Nucleus accumbens (tissue), 56 donors: ENCODE measurements around the gene PAEP.
"Not testable (repeated sequence)": the region's sequence is repeated elsewhere in the genome, so short reads cannot be mapped to it uniquely, and the experiment has no call there.

Experiments
- DNase-seq, 56 donors: peaks; one replicate each; lab custom pipeline; 2025; lab: John Stamatoyannopoulos, UW

PAEP gene

DNA sequence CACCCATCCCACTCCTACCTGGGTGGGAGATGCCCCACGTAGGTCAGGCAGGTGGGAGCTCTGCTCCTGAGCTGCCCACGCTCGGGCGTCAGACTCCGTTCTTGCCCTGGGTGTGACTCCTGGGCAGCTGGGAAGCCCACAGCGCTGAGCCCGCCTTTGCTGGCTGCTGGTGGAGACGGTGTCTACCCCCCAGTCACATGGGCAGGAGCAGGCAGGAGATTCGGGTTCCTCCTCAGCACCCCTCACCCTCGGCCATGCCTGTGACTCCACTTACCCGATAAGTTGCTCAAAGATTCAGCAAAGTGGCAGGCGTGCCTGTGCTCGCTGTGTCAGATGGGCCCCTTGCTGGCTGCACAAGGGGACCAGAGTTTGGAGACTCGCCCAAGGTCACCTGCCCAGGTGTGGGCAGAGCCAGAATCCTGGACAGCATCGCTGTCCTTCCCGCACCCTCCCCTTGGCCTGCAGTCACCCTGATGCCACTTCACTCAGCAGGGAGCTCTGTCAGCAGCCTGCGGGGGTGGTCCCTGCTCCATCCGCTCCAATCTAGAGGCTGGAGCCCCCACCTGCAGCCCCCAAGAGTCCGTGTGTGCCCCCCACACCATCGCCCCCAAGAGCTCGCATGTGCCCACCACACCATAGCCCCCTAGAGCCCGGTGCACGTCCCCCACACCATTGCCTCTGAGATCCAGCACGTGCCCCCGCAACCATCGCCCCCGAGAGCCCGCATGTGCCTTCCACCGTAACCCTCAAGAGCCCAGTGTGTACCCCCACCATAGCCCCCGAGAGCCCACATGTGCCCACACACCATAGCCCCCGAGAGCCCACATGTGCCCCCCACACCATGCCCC lies 36.1 kb upstream of the PAEP start:
- no peak for DNase-seq

DNA sequence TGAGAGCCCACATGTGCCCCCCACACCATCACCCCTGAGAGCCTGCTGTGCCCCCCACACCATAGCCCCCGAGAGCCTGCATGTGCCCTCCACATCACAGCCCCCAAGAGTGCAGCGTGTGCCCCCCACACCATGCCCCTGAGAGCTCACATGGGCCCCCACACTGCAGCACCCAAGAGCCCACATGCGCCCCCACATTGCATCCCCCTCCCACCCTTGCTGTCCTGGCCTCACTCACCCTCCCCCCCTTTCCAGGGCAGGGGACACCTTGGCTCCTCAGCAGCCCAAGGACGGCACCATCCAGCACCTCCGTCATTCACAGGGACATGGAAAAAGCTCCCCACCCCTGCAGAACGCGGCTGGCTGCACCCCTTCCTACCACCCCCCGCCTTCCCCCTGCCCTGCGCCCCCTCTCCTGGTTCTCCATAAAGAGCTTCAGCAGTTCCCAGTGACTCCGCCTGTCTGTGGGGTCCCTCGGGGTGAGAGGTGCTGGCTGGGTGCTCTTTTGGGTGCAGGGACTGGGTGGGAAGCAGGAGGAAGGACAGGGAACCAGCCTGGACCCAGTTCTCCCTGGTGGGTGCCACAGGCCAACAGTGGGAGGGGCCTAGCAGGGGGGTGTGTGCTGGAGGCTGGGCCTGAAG lies 35.3 kb upstream of the PAEP start:
- DNase-seq, result no peak

DNA sequence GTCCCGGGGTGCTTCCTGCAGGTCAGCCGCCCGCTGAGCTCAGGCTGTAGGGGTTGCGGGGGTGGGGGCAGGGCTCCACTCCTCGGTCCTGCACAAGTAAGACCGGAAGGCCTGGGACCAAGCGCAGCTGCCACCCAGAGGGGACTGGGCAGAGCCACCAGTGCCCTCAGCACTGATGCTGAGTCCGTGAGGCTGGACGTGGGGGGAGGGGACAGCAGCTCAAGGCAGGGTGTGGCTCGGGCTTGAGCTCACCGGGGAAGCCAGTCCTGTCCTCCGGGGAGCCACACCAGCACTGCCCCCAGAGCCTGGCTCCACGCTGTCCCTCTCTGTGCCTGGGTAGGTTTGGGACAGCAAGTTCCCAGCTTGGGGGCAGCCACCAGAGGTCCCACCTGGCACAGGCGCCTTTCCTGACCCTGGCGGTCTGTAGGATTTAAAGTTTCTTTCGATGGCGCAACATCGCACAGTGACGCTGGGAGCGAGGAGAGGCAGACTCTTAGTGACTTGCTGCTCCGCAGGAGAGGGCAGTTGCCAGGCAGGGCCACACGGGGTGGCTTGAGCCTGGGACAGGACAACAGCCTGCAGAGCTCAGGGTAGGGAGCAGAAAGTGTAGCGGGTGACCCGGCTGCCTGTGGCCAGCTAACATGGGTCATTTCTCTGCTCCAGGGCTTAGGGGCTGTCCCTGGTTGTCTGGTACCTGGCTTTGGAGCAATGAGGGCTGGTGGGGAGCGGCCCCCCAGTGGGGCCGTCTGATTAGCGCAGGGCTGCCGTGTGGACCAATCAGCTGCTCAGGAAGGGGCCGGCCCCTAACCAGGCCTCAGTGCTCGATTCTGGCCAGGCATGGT lies 34.6 kb upstream of the PAEP start:
- DNase-seq, result no peak

DNA sequence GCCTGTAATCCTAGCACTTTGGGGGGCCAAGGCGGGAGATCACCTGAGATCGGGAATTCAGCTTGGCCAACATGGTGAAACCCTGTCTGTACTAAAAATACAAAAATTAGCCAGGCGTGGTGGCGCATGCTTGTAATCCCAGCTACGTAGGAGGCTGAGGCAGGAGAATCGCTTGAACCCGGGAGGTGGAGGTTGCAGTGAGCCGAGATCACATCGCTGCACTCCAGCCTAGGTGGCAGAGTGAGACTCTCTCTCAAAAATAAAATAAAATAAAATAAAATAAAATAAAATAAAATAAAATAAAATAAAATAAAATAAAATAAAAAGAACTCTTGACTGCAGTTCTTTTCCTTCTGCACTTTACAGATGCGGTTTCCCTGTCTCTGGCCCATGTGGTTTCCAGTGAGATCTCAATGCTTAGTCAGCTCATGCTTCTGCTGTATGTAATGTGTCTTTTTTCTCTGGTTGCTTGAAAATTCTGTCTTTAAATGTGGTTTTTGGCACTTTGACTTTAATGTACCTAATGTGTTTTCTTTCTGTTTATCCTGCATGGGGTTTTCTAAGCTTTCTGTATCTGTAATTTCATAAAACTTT lies 32.6 kb upstream of the PAEP start:
- not testable (repeated sequence) for DNase-seq

DNA sequence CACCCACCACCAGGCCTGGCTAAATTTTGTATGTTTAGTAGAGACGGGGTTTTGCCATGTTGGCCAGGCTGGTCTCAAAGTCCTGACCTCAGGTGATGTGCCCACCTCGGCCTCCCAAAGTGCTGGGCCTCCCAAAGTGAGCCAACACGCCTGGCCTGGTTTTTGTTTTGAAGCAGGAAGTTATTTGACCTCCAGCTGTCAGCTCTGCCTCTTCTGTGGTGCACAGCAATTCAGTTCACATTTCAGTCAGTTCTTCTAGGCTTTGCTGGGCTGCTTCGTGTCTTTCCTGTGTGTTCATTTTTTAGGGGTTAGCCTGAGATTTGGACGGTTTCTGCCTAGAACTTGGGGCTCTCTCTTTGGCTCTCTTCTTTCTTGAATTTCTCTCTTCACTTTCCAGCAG lies 31.4 kb upstream of the PAEP start:
- DNase-seq, result no peak

DNA sequence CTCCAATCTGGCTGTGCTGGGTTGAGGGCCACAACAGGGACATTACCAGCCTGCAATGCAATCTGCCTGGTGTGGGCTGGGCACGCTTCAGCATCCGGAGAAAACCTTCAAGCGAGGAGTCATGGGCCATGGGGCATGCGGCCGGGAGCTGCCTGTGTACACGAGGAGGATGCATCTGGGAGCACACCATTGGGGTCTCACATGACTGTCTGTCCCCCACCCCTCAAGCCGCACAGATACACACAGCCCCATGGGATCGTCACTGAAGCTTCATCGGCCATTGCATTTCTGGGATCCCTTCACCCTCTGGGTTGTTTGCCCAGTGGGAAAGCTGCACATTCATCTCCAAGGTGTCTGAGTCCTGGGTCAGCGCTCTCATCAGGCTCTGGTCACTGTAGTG lies 30.5 kb upstream of the PAEP start:
- no peak for DNase-seq

DNA sequence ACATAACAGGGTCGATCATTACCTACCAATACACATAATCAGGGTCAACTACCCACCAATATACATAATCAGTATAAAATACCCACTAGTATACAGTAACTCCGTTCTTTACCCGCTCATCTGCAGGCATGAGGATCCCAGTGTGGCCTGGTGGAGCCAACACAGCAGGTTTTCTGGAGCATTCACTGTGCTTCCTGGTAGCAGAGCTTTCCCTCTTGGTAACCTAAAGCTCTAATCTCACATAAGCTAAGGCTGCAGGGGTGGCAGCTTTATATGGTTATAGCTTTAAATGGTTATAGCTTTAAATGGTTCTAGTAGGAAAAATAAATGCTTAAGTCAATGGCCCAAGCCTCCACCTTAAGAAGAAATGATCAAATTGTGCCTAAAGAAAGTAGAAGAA lies 28.4 kb upstream of the PAEP start:
- no peak for DNase-seq

DNA sequence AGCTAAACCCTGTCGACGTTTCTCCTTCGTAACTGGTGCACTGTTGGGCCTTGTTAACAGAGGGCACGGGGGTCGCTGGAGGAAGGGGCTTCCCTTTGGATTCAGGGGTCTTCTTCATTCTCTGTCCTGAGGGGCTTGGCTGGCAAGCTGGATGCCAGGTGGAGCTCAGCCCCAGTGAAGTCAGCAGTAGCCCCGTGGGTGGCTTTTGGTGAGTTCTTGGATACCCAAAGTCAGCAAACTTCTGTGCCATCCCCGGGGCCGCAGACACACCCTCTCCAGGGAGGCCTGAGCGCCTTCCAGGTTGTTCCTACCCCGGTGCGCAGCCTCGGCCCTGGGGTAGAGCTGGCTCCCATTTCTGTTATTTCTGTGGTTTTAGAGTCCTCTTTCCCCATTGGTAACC lies 27.9 kb upstream of the PAEP start:
- DNase-seq, result no peak

DNA sequence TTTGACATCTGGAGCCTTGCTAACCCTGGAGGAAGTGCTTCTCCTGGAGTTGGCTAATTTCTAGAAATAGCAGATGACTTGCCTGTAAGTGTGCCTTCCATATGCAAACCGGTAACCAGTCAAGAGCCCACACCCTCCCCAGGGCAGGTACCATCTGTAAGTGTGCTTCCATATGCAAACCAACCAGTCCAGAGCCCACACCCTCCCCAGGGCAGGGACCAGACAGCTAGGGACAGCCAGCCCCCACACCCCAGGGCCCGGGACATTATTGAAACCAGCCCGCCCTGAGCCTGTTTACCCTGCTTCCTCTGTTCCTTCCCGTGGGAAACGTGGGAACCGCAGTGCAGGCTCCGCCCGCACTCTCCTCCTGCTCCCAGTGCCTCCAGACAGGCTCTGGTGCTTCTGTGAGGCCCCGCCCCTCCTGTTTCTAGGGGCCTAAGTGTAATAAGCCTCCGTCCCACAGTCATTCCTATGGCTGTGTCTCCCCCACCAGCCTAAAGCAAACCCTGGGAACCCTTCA lies 27.3 kb upstream of the PAEP start:
- not testable (repeated sequence) for DNase-seq

DNA sequence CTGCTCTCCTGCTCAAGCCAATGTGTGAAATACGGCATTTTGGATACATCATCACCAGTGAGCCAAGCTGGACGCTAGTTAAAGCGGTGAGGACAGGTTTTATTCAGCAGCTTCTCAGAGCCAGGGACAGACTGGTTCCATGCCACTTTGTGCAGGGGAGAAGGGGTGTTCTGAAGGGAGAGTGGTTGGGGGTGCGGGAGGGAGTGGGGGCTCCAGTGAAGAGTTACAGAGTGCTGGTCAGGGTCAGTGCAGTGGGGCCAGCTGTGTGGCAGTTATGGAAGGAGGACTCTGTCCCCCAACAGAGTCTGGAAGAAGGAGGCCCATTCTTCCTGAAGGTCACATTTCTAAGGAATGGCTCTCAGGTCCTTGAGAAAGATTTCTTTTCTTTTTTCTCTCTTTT lies 26.7 kb upstream of the PAEP start:
- not testable (repeated sequence) for DNase-seq

DNA sequence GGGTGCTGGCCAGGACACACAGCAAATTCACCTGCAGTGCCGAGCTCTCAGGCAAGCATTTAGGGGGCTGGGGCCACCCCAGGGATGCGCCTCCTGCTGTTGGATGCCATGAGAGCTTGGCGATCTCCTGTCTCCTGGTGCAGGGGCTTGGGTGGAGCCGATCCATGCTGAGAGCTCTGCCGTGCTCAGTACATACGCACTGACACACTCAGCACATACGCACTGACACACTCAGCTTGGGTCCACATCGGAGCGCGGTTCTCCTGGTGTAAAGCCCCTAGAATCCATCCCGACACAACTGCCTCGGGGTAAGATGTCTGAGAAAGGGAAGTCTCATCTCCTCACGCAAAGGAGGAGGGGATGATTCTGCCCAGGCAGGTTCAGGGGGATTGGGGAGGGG lies 25.9 kb upstream of the PAEP start:
- DNase-seq, result not testable (repeated sequence)

DNA sequence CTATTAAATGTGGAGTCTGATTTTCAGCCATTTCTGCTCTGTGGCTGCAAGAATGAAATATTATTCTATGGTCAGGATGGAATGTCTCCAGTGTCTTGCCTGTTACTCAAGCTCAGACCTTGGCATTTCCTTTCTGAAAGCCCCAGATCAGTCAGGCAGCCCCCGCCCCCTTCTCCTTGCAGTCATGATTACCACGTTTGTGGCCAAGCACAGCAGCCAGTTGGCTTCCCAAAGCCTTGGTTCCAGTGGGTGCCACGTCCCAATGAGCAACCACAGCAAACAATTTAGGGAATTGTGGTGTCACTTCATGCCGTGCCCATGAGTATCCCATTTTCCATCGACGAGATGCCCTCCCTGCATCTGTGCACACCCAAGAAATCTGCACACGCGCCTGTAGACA lies 25.3 kb upstream of the PAEP start:
- no peak for DNase-seq

DNA sequence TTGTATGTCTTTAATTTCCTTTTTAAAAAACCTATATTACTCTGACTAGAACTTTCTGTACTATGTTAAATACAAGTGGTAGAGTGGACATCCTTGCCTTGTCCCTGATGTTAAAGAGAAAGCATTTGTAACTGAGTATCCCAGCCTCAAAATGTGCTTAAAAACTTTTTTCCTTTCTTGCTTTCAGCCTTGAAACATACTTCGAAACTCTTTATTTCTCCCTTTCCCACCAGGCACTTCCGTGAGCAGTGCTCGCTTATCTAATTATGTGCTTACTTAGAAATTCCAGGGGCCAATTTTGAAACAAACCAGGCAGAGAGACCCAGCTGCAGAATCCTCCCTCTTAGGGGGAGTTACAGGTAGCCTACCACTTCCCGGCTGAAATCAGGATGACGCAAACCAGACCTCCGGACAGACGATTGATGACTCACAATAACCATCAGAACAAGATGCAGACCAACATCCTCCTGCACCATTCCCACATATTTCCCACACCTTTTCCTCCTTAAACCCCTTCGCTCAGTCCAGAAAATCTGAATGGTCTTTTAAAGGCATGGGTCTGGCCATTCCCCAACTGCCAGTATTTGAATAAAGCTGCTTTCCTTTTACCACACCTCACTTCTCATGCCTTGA lies 18.2 kb upstream of the PAEP start:
- DNase-seq, result not testable (repeated sequence)

DNA sequence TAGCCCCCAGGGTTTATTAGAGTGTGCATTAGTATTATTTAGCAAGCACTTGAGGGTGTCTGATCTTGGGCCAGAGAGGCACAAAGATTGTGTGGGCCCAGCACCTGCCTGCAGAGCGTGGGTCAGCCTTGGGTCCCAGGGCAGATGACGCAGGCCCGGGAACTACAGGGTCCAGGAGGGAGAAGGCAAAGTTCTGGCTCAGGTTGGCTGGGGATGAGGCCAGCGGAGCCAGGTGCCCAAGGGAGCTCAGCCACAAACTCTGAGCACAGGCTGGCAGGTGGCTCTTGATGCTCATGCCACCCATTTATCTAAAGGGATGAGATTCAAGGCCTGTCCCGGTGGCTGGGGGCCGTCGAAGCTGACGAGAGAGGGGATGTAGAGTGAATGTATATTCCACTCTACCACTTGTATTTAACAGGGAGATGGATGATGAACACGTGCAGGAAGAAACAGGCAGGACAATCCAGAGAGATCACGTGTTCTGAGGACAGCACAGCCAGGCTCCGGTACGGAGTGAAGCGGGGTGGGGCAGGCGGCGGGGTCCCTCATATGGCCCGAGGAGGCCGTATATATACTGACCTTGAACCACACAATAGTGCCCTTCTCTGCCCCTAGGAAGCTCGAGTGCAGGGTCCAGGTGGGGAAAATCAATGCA lies 16.4 kb upstream of the PAEP start:
- no peak for DNase-seq

DNA sequence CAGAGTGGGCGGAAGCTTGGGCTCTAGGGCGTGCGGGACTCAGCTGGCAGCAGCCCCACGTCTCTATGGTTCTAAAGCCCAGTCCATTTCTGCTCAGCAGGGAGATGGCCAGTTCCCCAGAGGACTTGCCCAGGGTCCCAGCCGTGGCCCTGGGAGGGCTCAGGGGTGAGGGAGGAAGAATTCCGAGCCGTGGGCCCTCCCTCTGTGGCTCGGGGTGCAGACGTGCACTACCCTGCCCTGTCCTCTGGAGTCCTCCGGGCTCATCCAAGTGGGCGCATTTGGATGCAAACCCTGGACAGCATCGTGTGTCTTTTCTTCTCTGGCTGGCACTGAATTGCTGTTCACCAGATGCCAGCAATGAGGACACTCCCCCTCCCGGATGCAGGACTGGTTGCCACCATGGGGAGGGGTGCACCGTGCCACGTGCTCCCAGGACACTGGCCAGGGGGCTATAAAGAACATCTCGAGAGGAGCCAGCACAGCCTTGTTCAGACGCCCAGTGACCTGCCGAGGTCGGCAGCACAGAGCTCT lies 15.8 kb upstream of the PAEP start, which contains the start of gene OBP2A:
Gene OBP2A, plus strand, starts transcription at position 481 of the 531 bp plus-strand sequence. CDS start 55 bp downstream, outside the sequence.
- DNase-seq, result not testable (repeated sequence)

DNA sequence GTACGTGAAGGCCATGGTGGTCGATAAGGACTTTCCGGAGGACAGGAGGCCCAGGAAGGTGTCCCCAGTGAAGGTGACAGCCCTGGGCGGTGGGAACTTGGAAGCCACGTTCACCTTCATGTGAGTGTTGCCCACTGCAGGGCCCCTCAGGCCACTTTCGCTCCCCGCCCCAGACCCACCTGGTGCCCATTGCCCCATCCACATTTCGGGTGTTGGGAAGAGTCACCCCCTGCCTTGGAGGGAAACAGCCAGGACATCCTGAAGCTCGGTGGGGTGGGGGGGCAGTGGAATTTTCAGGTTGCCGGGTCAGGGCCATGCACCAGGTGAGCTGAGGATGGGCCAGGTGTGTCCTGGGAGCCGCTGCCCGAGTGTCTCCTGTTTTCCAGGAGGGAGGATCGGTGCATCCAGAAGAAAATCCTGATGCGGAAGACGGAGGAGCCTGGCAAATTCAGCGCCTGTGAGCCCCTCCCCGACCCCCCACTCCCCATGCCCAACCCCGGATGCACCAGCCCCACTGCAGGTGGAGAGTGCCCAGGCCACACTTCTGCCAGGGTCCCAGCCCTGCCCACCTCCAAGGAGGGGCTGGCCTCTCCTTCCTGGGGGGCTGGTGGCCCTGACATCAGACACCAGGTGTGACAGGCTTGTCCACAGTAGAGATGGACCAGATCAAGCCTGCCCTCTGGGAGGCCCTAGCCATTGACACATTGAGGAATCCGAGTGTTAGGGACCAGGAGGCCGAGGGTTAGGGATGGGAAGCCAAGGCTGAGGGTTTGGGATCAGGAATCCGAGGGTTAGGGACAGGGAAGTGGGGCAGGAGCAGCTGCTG lies 14.6 kb upstream of the PAEP start:
- DNase-seq, result not testable (repeated sequence)

DNA sequence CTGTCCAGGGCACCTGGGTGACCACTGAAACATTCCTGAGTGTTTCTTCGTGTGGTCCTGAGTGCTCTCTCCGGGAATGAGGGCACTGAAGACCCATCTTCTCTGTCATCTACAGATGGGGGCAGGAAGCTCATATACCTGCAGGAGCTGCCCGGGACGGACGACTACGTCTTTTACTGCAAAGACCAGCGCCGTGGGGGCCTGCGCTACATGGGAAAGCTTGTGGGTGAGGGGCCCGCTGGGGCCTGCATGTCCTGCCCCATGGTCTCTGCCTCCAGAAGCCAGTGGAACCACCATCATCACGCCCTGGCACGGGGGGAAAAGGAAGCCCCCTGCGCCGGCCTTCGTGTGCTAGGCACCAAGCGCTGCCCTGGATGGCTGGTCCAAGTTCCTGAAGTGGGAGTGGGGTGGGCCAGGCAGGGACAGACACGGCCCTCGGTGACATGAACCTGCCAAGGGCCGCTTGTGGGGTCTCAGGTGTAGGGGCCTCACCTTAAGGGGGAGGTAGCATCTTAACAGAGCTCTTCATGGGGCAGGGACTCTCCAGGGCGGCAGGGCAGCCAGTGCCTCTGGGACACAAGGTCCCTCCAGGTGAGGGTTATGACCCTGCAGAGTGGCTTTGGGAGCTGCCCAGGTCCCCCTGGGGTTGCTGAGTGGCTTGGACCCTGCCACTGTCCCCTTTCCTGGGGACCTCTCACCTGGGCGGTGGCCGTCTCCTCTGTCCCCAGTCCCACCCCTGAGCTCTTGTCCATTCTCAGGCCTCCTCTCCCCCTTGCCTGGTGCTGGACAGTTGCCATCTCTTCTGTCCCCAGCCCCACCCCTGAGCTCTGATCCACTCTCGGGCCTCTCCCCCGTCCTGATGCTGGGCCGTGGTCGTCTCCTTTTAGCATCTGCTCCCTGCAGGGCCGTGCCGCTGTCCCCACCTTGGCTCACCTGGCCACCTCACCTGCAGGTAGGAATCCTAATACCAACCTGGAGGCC lies 13.5 kb upstream of the PAEP start:
- no peak for DNase-seq
